Jurkat, Clone E6-1 (cell line): Measurements from ENCODE around the gene GRIK2.

Source experiments
- DNase-seq: peaks from one replicate; pipeline ENCODE4 v3.0.0-alpha.2; 2011; ENCODE audit warnings: low read depth, low spot score
- H3K4me3 ChIP-seq: 2 replicates; pipeline ENCODE4 v1.5.1; 2011; ENCODE audit warnings: mild to moderate bottlenecking, low read length, control low read depth, moderate library complexity

Gene GRIK2

GRCh38 chr6:101663100-101663499, 269.6 kb downstream of the GRIK2 start:
- DNase-seq, result no peak

GRCh38 chr6:101666256-101666655, 272.7 kb downstream of the GRIK2 start:
- no peak for DNase-seq
- H3K4me3 ChIP-seq, result no peak overlapping the region

More at GRCh38 chr6:101663100-101663499, 269.6 kb downstream of the GRIK2 start:
- H3K4me3 ChIP-seq, result no peak overlapping the region

- DNase-seq, result no peak
- H3K4me3 ChIP-seq, result no peak overlapping the region
Measured at GRCh38 chr6:101668496-101669030, 275.1 kb downstream of the GRIK2 start.

GRCh38 chr6:101676187-101676586, 282.7 kb downstream of the GRIK2 start:
- H3K4me3 ChIP-seq, result no peak overlapping the region
- no peak for DNase-seq

- no peak overlapping the region for H3K4me3 ChIP-seq
- no peak for DNase-seq
Measured at GRCh38 chr6:101682937-101683336, 289.4 kb downstream of the GRIK2 start.

- no peak overlapping the region for H3K4me3 ChIP-seq
- DNase-seq, result no peak
Measured at GRCh38 chr6:101683884-101684283, 290.4 kb downstream of the GRIK2 start.

GRCh38 chr6:101686653-101687052, 293.1 kb downstream of the GRIK2 start:
- DNase-seq, result no peak
- no peak overlapping the region for H3K4me3 ChIP-seq

- no peak for DNase-seq
- no peak overlapping the region for H3K4me3 ChIP-seq
Measured at GRCh38 chr6:101689156-101689555, 295.6 kb downstream of the GRIK2 start.

- H3K4me3 ChIP-seq, result no peak overlapping the region
- DNase-seq, result no peak
Measured at GRCh38 chr6:101689695-101690094, 296.2 kb downstream of the GRIK2 start.

- no peak for DNase-seq
- no peak overlapping the region for H3K4me3 ChIP-seq
Measured at GRCh38 chr6:101700655-101701054, 307.1 kb downstream of the GRIK2 start.

- H3K4me3 ChIP-seq, result no peak overlapping the region
- DNase-seq, result no peak
Measured at GRCh38 chr6:101703311-101703710, 309.8 kb downstream of the GRIK2 start.

- no peak for DNase-seq
- no peak overlapping the region for H3K4me3 ChIP-seq
Measured at GRCh38 chr6:101705866-101706265, 312.4 kb downstream of the GRIK2 start.

- H3K4me3 ChIP-seq, result no peak overlapping the region
- no peak for DNase-seq
Measured at GRCh38 chr6:101706576-101706975, 313.1 kb downstream of the GRIK2 start.

- H3K4me3 ChIP-seq, result no peak overlapping the region
- DNase-seq, result no peak
Measured at GRCh38 chr6:101711518-101711917, 318.0 kb downstream of the GRIK2 start.

GRCh38 chr6:101716387-101716786, 322.9 kb downstream of the GRIK2 start:
- H3K4me3 ChIP-seq, result no peak overlapping the region
- no peak for DNase-seq

GRCh38 chr6:101716810-101717209, 323.3 kb downstream of the GRIK2 start:
- H3K4me3 ChIP-seq, result no peak overlapping the region
- DNase-seq, result no peak

GRCh38 chr6:101719521-101719920, 326.0 kb downstream of the GRIK2 start:
- H3K4me3 ChIP-seq, result no peak overlapping the region
- DNase-seq, result no peak

- DNase-seq, result no peak
- H3K4me3 ChIP-seq, result no peak overlapping the region
Measured at GRCh38 chr6:101722471-101722870, 329.0 kb downstream of the GRIK2 start.

- no peak overlapping the region for H3K4me3 ChIP-seq
- DNase-seq, result no peak
Measured at GRCh38 chr6:101722991-101723579, 329.6 kb downstream of the GRIK2 start.

GRCh38 chr6:101728388-101728787, 334.9 kb downstream of the GRIK2 start:
- DNase-seq, result no peak
- H3K4me3 ChIP-seq, result no peak overlapping the region

- no peak for DNase-seq
- H3K4me3 ChIP-seq, result no peak overlapping the region
Measured at GRCh38 chr6:101728956-101729355, 335.4 kb downstream of the GRIK2 start.
